Mesenchymal stem cell (in vitro differentiated cells and primary cell): ENCODE results near the gene ANKHD1.
A peak's percentile ranks its signal among the peaks of the same experiment; 100 is the strongest.

Experiments used
- DNase-seq: peaks from one replicate; pipeline ENCODE4 v3.0.0-alpha.2; 2013
- H2AFZ ChIP-seq: one replicate; pipeline ENCODE4 v1.6.1; 2013; ENCODE audit warnings: low read depth, mild to moderate bottlenecking, control low read depth, inconsistent platforms, low read length, moderate library complexity
- H2AK5ac ChIP-seq: 2 replicates; pipeline ENCODE4 v1.6.1; 2013; ENCODE audit warnings: low read length, moderate library complexity, mild to moderate bottlenecking, inconsistent platforms; ENCODE audit not compliant: severe bottlenecking
- H2BK120ac ChIP-seq: one replicate; pipeline ENCODE4 v1.6.1; 2013; ENCODE audit warnings: low read depth, mild to moderate bottlenecking, inconsistent platforms, low read length, moderate library complexity
- H2BK12ac ChIP-seq, 2 experiments: one replicate each; pipeline ENCODE4 v1.6.1; 2013; ENCODE audit warnings: inconsistent platforms in 2 of 2, low read length in 2 of 2, mild to moderate bottlenecking in 2 of 2, moderate library complexity in 2 of 2, control low read depth in 1 of 2
- H2BK15ac ChIP-seq: one replicate; pipeline ENCODE4 v1.6.1; 2013; ENCODE audit warnings: mild to moderate bottlenecking, low read depth, inconsistent platforms; ENCODE audit not compliant: poor library complexity, severe bottlenecking
- H2BK5ac ChIP-seq: 2 replicates; pipeline ENCODE4 v1.6.1; 2013; ENCODE audit warnings: low read depth, mild to moderate bottlenecking, low read length, control low read depth, inconsistent platforms; ENCODE audit not compliant: poor library complexity, severe bottlenecking
- H3K14ac ChIP-seq, 2 experiments: one replicate each; pipeline ENCODE4 v1.6.1; 2013; ENCODE audit warnings: inconsistent platforms in 2 of 2, low read length in 2 of 2, control low read depth in 1 of 2, mild to moderate bottlenecking in 1 of 2, moderate library complexity in 1 of 2
- H3K18ac ChIP-seq, 2 experiments: one replicate each; pipeline ENCODE4 v1.6.1; 2013; ENCODE audit warnings: inconsistent platforms in 2 of 2, low read length in 2 of 2, control low read depth in 1 of 2, low read depth in 1 of 2, mild to moderate bottlenecking in 1 of 2
- H3K23ac ChIP-seq, 2 experiments: one replicate each; pipeline ENCODE4 v1.6.1; 2013; ENCODE audit warnings: inconsistent platforms in 2 of 2, low read length in 2 of 2, mild to moderate bottlenecking in 2 of 2, moderate library complexity in 2 of 2, control low read depth in 1 of 2
- H3K27ac ChIP-seq: 2 replicates; pipeline ENCODE4 v1.5.1; 2013; ENCODE audit warnings: mild to moderate bottlenecking, moderate library complexity, low read length, control low read depth, inconsistent platforms; ENCODE audit not compliant: poor library complexity, severe bottlenecking
- H3K27me3 ChIP-seq, 2 experiments: 2 replicates each; pipeline versions ENCODE4 v1.6.1 to v1.7.0; 2013; ENCODE audit warnings: low read length in 2 of 2, mild to moderate bottlenecking in 2 of 2, moderate library complexity in 2 of 2, control low read depth in 1 of 2, inconsistent platforms in 1 of 2; ENCODE audit not compliant: control insufficient read depth in 1 of 2, insufficient read depth in 1 of 2
- H3K36me3 ChIP-seq, 2 experiments: 2 replicates each; pipeline versions ENCODE4 v1.6.1 to v1.7.0; 2013; ENCODE audit warnings: low read length in 2 of 2, control low read depth in 1 of 2, inconsistent platforms in 1 of 2, low read depth in 1 of 2, mild to moderate bottlenecking in 1 of 2; ENCODE audit not compliant: insufficient read depth in 2 of 2, control insufficient read depth in 1 of 2
- H3K4ac ChIP-seq, 2 experiments: one replicate each; pipeline ENCODE4 v1.6.1; 2013; ENCODE audit warnings: inconsistent platforms in 2 of 2, low read length in 2 of 2, mild to moderate bottlenecking in 2 of 2, moderate library complexity in 2 of 2, control low read depth in 1 of 2, low read depth in 1 of 2
- H3K4me1 ChIP-seq: 2 replicates; pipeline ENCODE4 v1.6.1; 2013; ENCODE audit warnings: low read depth, low read length, control low read depth; ENCODE audit not compliant: control insufficient read depth, insufficient read depth
- H3K4me2 ChIP-seq: 2 replicates; pipeline ENCODE4 v1.6.1; 2013; ENCODE audit warnings: low read length, mild to moderate bottlenecking, inconsistent platforms; ENCODE audit not compliant: poor library complexity, severe bottlenecking
- H3K4me3 ChIP-seq, 2 experiments: 2 replicates each; pipeline versions ENCODE4 v1.5.1 to v1.7.0; 2013; ENCODE audit warnings: low read length in 2 of 2, mild to moderate bottlenecking in 2 of 2, control low read depth in 1 of 2, low read depth in 1 of 2; ENCODE audit not compliant: insufficient read depth in 1 of 2
- H3K79me1 ChIP-seq: replicated peaks from 2 replicates; pipeline ENCODE4 v1.6.1; 2013; ENCODE audit warnings: mild to moderate bottlenecking, control low read depth, low read length, inconsistent platforms; ENCODE audit not compliant: poor library complexity, severe bottlenecking
- H3K9ac ChIP-seq: 2 replicates; pipeline ENCODE4 v1.7.0; 2013; ENCODE audit warnings: mild to moderate bottlenecking, low read length, moderate library complexity
- H3K9me3 ChIP-seq: 2 replicates; pipeline ENCODE4 v1.7.0; 2013; ENCODE audit warnings: mild to moderate bottlenecking, low read length; ENCODE audit not compliant: control insufficient read depth
- H4K8ac ChIP-seq: one replicate; pipeline ENCODE4 v1.6.1; 2013; ENCODE audit warnings: inconsistent platforms, mild to moderate bottlenecking, low read length, moderate library complexity
- H4K91ac ChIP-seq: one replicate; pipeline ENCODE4 v1.6.1; 2013; ENCODE audit warnings: mild to moderate bottlenecking, low read length, inconsistent platforms
- WGBS: methylation state at CpG from one replicate; pipeline ENCODE4 v1.1.7; 2013; ENCODE audit warnings: mixed read lengths; 5-methylcytosine and 5-hydroxymethylcytosine counted together

ANKHD1 gene

DNA sequence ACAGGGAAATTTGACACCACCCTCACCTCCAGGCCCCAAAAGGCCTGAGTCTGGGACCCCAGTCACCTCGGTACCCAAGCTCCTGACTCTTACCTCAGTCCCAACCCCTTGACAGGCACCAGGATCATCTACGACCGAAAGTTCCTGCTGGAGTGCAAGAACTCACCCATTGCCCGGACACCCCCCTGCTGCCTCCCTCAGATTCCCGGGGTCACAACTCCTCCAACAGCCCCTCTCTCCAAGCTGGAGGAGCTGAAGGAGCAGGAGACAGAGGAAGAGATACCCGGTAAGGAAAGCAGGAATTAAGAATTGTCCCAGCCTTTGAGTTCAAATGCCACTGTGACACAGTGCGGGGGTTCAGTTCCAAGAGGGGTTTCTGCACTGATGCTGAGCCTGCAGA is 147.2 kb downstream of the ANKHD1 start:
- peak overlapping the region; percentile 22 for H4K8ac ChIP-seq
- no peaks in the 10 kb centered on the region for H3K27me3 ChIP-seq
- H2BK120ac ChIP-seq = peak overlapping the region; percentile 24
- H3K4me1 ChIP-seq = peaks cover 26% of the 10 kb centered on the region
- no peak overlapping the region for H3K4me2 ChIP-seq
- H3K36me3 ChIP-seq = peaks cover 27 to 63% of the 10 kb centered on the region in 2 experiments
- no peak overlapping the region for H3K4ac ChIP-seq
- H3K23ac ChIP-seq = no peak overlapping the region
- H3K18ac ChIP-seq = no peak overlapping the region
- no peak overlapping the region for H2BK5ac ChIP-seq
- H2AK5ac ChIP-seq = no peak overlapping the region
- H3K79me1 ChIP-seq = peaks cover 25% of the 10 kb centered on the region
- peak overlapping the region in 1 of 2 experiments; percentile 78 for H3K4me3 ChIP-seq
- no peak overlapping the region for H4K91ac ChIP-seq
- peak overlapping the region; percentile 95 for H3K9ac ChIP-seq
- peak overlapping the region in 1 of 2 experiments; percentile 18 for H2BK12ac ChIP-seq
- no peak for DNase-seq
- H3K14ac ChIP-seq = no peak overlapping the region
- H2AFZ ChIP-seq = no peak overlapping the region
- no peak overlapping the region for H3K27ac ChIP-seq
- no peaks in the 10 kb centered on the region for H3K9me3 ChIP-seq
- 95% methylated on average over 6 of the region's 7 CpGs for WGBS
- peak overlapping the region; percentile 60 for H2BK15ac ChIP-seq

DNA sequence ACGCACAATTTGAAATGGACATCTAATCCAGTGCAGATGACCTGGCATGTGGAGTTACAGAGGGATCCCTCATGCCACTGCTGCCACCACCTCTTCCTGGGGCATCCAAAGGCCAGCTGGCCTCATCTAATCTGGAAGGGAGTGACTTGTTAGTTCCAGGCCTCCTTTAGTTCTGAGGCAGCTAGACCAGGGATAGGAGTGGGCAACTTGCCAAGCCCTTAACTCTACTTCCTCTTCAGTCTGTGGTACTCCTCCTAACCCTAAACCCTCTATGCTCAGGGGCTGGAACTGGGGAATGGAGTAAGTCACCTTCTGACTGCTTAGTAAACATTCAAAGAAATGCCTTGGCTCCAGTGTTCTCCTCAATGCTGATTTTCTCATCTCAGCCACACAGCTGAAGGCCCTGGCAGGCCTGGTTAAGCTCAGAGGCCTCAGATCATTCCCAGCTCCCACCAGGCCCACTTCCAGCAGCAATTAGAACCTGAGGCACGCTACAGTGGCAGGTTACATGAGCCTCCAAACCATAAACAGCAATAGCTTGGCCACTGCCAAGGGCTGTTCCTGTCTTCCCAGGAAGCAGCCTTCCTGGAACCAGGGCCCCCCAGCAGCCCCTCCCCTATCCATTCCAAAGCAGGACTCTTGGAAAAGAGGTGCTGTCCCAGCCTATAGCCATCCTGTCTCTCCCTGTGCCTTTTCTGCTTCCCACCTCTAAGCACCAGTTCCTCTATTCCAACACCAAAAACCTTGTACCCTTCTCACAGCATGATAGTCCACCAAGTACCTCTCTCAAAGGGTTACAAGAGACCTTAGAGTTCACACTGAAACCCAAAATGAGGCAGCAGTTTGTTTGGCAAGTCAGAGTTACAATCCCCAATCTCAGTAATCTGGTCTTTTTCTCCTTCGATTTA is 147.9 kb downstream of the ANKHD1 start:
- peak overlapping the region in 1 of 2 experiments; percentile 13 for H3K4ac ChIP-seq
- H3K14ac ChIP-seq = no peak overlapping the region
- peak overlapping the region; percentile 95 for H3K9ac ChIP-seq
- H3K79me1 ChIP-seq = peaks cover 25% of the 10 kb centered on the region
- WGBS = 67% methylated on average over 2 of the region's 3 CpGs
- H2BK5ac ChIP-seq = no peak overlapping the region
- H3K23ac ChIP-seq = no peak overlapping the region
- no peak overlapping the region for H2BK120ac ChIP-seq
- DNase-seq = peak; percentile 75
- H4K8ac ChIP-seq = no peak overlapping the region
- no peaks in the 10 kb centered on the region for H3K27me3 ChIP-seq
- H3K36me3 ChIP-seq = peaks cover 27 to 56% of the 10 kb centered on the region in 2 experiments
- no peaks in the 10 kb centered on the region for H3K9me3 ChIP-seq
- peak overlapping the region in 1 of 2 experiments; percentile 6 for H3K18ac ChIP-seq
- H2AK5ac ChIP-seq = no peak overlapping the region
- peak overlapping the region; percentile 60 for H2BK15ac ChIP-seq
- H3K4me3 ChIP-seq = no peak overlapping the region
- H4K91ac ChIP-seq = no peak overlapping the region
- no peak overlapping the region for H3K27ac ChIP-seq
- H2AFZ ChIP-seq = no peak overlapping the region
- H2BK12ac ChIP-seq = no peak overlapping the region
- H3K4me2 ChIP-seq = no peak overlapping the region
- H3K4me1 ChIP-seq = peaks cover 26% of the 10 kb centered on the region

DNA sequence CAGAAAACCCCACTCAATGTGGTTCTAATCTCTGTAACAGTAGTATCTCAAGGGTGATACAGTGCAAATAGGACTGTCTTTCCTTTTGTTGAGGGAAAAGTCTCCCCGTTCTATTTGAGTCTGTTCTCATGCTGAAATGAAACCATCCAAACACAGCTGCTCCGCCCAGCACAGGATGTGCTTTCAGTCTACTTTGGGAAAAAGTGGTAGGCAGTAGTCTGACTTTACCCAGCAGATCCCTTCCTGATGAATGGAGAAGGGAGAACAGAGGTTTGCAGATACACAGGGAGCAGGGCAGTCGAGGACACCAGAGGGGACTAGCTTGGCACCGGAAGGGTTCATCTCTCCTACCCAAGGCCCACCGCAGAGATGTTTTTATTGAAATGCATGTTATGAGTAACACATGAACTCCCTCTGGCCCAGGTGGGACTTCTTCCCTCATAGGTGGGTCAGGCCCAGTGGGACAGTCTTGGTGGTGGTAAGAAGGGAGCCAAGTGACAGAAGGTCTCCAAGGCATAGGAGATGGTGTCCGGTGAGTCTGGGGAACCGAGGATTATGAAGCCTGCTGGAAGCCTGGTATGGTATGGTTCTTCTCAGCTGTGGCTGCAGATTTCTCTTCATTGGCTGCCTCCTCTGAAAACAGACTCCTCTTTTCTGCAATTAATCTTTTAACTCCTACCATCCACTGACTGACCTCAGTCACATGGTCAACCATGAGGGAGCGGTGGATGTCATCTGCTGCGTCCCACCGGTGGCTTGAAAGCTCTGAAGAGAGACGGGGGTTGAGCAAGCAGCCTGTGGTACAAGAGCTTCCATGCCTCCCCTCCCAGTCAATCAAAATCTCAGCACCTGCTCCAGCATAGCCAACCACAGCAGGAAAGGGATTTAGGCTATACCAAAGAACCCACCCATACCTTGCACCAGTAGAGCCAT is 148.8 kb downstream of the ANKHD1 start:
- Histone ChIP-seq H3K14ac (no peak overlapping the region), H2BK12ac (no peak overlapping the region), H3K27ac (no peak overlapping the region), H3K4me3 (no peak overlapping the region), H3K4me2 (no peak overlapping the region), H3K9me3 (no peaks in the 10 kb centered on the region), H2AFZ (no peak overlapping the region), H2AK5ac (no peak overlapping the region), H4K91ac (no peak overlapping the region), H3K23ac (no peak overlapping the region), H3K79me1 (peaks cover 24% of the 10 kb centered on the region), H3K9ac (peak overlapping the region; percentile 95), H2BK15ac (no peak overlapping the region), H4K8ac (no peak overlapping the region), H3K36me3 (peaks cover 27 to 50% of the 10 kb centered on the region in 2 experiments), H3K27me3 (no peaks in the 10 kb centered on the region), H2BK5ac (no peak overlapping the region), H3K4me1 (peaks cover 28% of the 10 kb centered on the region), H3K18ac (no peak overlapping the region), H2BK120ac (no peak overlapping the region), H3K4ac (no peak overlapping the region)
- 96% methylated on average over 9 of the region's 11 CpGs for WGBS
- DNase-seq = no peak

DNA sequence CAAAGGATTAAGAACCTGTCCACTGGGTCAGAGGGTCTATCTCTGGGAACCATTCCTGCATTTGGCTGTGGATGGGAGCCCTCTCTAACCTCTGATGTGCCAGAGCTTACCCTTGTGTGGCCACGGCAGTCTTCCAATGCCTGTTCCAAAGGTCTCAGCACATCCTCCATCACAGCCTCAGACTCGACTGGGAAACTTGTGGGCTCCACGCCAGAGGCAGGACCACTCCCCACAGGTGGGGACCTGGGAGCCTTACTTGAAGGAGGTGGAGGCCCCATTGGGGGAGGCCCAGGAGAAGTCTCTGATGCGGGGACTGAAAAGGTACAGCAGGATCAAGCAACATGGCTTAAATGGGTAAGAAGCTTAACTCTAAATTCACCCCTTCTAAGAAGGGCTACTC is 150.2 kb downstream of the ANKHD1 start:
- 100% methylated on average over 3 of the region's 4 CpGs for WGBS
- Histone ChIP-seq H2BK120ac (no peak overlapping the region), H3K36me3 (peaks cover 27 to 50% of the 10 kb centered on the region in 2 experiments), H3K27ac (no peak overlapping the region), H4K91ac (no peak overlapping the region), H3K9ac (no peak overlapping the region), H2BK12ac (no peak overlapping the region), H3K4ac (no peak overlapping the region), H3K14ac (no peak overlapping the region), H2BK15ac (no peak overlapping the region), H2AFZ (no peak overlapping the region), H3K23ac (no peak overlapping the region), H3K4me2 (no peak overlapping the region), H3K27me3 (no peaks in the 10 kb centered on the region), H2AK5ac (no peak overlapping the region), H3K79me1 (peaks cover 21% of the 10 kb centered on the region), H2BK5ac (no peak overlapping the region), H3K4me1 (peaks cover 28% of the 10 kb centered on the region), H3K9me3 (no peaks in the 10 kb centered on the region), H3K18ac (no peak overlapping the region), H3K4me3 (no peak overlapping the region), H4K8ac (no peak overlapping the region)
- DNase-seq = no peak
